MM.1S (cell line): ENCODE measurements around the gene ASH1L.
"Not testable (repeated sequence)": the region's sequence is repeated elsewhere in the genome, so short reads cannot be mapped to it uniquely, and the experiment has no call there.

Experiments
- DNase-seq: peaks from one replicate; pipeline ENCODE4 v3.0.0-alpha.2; 2015
- H2AFZ ChIP-seq: fragments of 300-600 bp; sonication (generic); 2 replicates; pipeline ENCODE4 v1.6.0; 2016; ENCODE audit warnings: antibody characterized with exemption, low read length
- H3F3A ChIP-seq: fragments of 300-600 bp; sonication (generic); 2 replicates; pipeline ENCODE4 v1.6.1; 2016; ENCODE audit warnings: mild to moderate bottlenecking, antibody characterized with exemption, low read length, moderate library complexity, mixed read lengths; ENCODE audit not compliant: insufficient read depth
- H3K27ac ChIP-seq: fragments of 300-600 bp; sonication (generic); 2 replicates; pipeline ENCODE4 v1.5.1; 2016; ENCODE audit warnings: mild to moderate bottlenecking, low read length
- H3K27me3 ChIP-seq: fragments of 300-600 bp; sonication (generic); replicated peaks from 2 replicates; pipeline ENCODE4 v1.6.0; 2016; ENCODE audit warnings: low read length; ENCODE audit not compliant: insufficient read depth
- H3K36me3 ChIP-seq: fragments of 300-600 bp; sonication (generic); replicated peaks from 2 replicates; pipeline ENCODE4 v1.6.1; 2016; ENCODE audit warnings: mild to moderate bottlenecking, low read length, mixed read lengths; ENCODE audit not compliant: insufficient read depth
- H3K4me1 ChIP-seq: fragments of 300-600 bp; sonication (generic); 2 replicates; pipeline ENCODE4 v1.6.1; 2016; ENCODE audit warnings: low read length, mixed read lengths
- H3K4me2 ChIP-seq: fragments of 300-600 bp; sonication (generic); 2 replicates; pipeline ENCODE4 v1.6.0; 2016; ENCODE audit warnings: low read depth, low read length
- H3K4me3 ChIP-seq: fragments of 300-600 bp; sonication (generic); 2 replicates; pipeline ENCODE4 v1.5.1; 2016; ENCODE audit warnings: low read length, mixed read lengths
- H3K79me2 ChIP-seq: fragments of 300-600 bp; sonication (generic); 2 replicates; pipeline ENCODE4 v1.6.1; 2016; ENCODE audit warnings: mixed run types, low read length, mixed read lengths
- H3K9ac ChIP-seq: fragments of 300-600 bp; sonication (generic); 2 replicates; pipeline ENCODE4 v1.6.1; 2016; ENCODE audit warnings: low read length, mixed read lengths
- H3K9me2 ChIP-seq: fragments of 300-600 bp; sonication (generic); replicated peaks from 2 replicates; pipeline ENCODE4 v1.6.1; 2016; ENCODE audit warnings: mild to moderate bottlenecking, low read length, mixed read lengths; ENCODE audit not compliant: insufficient read depth
- H3K9me3 ChIP-seq: fragments of 300-600 bp; sonication (generic); replicated peaks from 2 replicates; pipeline ENCODE4 v1.6.1; 2016; ENCODE audit warnings: mild to moderate bottlenecking, low read length, mixed read lengths; ENCODE audit not compliant: insufficient read depth
- H4K20me1 ChIP-seq: fragments of 300-600 bp; sonication (generic); 2 replicates; pipeline ENCODE4 v1.6.1; 2016; ENCODE audit warnings: mild to moderate bottlenecking, low read length, moderate library complexity, mixed read lengths; ENCODE audit not compliant: insufficient read depth
- CTCF ChIP-seq: fragments of 300-600 bp; sonication (generic); IDR thresholded peaks from 2 replicates; pipeline ENCODE4 v1.5.1; 2016; ENCODE audit warnings: antibody characterized with exemption, low read length, mixed read lengths
- EZH2 ChIP-seq: fragments of 300-600 bp; sonication (generic); optimal IDR thresholded peaks from 2 replicates; pipeline ENCODE3; 2017; ENCODE audit warnings: low read depth, mild to moderate bottlenecking, antibody characterized with exemption, low read length, mixed read lengths
- EZH2phosphoT487 ChIP-seq: fragments of 300-600 bp; sonication (generic); IDR thresholded peaks from 2 replicates; pipeline ENCODE4 v1.6.1; 2018; ENCODE audit warnings: antibody characterized with exemption, low read length

Gene ASH1L

GRCh38 chr1:155608888-155609225, 46.3 kb upstream of the ASH1L start:
- Histone ChIP-seq H3K36me3 (no peaks in the 10 kb centered on the region), H3K27ac (no peak overlapping the region), H3K4me3 (no peak overlapping the region), H3K9me3 (no peaks in the 10 kb centered on the region), H3K4me2 (no peak overlapping the region), H3K9ac (no peak overlapping the region), H4K20me1 (no peaks in the 10 kb centered on the region), H3K9me2 (no peaks in the 10 kb centered on the region), H3K4me1 (no peaks in the 10 kb centered on the region), H2AFZ (no peak overlapping the region), H3F3A (0 out of 2 replicates have a peak, but pooled peaks cover 11% of the 10 kb centered on the region), H3K27me3 (no peaks in the 10 kb centered on the region; the same call in 1 of the 2 replicates), H3K79me2 (peaks cover 3% of the 10 kb centered on the region; the same call in 1 of the 2 replicates)
- TF ChIP-seq CTCF (no peak), EZH2 (no peak)
- no peak for DNase-seq

GRCh38 chr1:155607708-155608107, 45.1 kb upstream of the ASH1L start:
- no peaks in the 10 kb centered on the region for H3K4me1 ChIP-seq
- H3K79me2 ChIP-seq = peaks cover 3% of the 10 kb centered on the region; the same call in 1 of the 2 replicates
- H3K9ac ChIP-seq = no peak overlapping the region
- H3F3A ChIP-seq = 0 out of 2 replicates have a peak, but pooled peaks cover 11% of the 10 kb centered on the region
- no peaks in the 10 kb centered on the region; the same call in 1 of the 2 replicates for H3K27me3 ChIP-seq
- no peaks in the 10 kb centered on the region for H3K9me3 ChIP-seq
- no peaks in the 10 kb centered on the region for H4K20me1 ChIP-seq
- H3K4me2 ChIP-seq = no peak overlapping the region
- H3K4me3 ChIP-seq = no peak overlapping the region
- H3K27ac ChIP-seq = no peak overlapping the region
- H3K9me2 ChIP-seq = no peaks in the 10 kb centered on the region
- no peak overlapping the region for H2AFZ ChIP-seq
- H3K36me3 ChIP-seq = no peaks in the 10 kb centered on the region
- DNase-seq = peak; percentile 18
- TF ChIP-seq CTCF = no peak
- no peak for TF ChIP-seq EZH2

GRCh38 chr1:155599828-155600572, 37.4 kb upstream of the ASH1L start:
- not testable (repeated sequence) for H3K79me2 ChIP-seq, DNase-seq, H2AFZ ChIP-seq, H3K9me3 ChIP-seq, H3K9ac ChIP-seq, H3F3A ChIP-seq, H3K36me3 ChIP-seq, H3K27me3 ChIP-seq, H3K4me2 ChIP-seq, H3K4me3 ChIP-seq, H3K27ac ChIP-seq, H3K9me2 ChIP-seq, H3K4me1 ChIP-seq, H4K20me1 ChIP-seq

GRCh38 chr1:155598842-155599331, 36.3 kb upstream of the ASH1L start:
- no peaks in the 10 kb centered on the region for H4K20me1 ChIP-seq
- no peak overlapping the region for H3K4me2 ChIP-seq
- H3K9me2 ChIP-seq = no peaks in the 10 kb centered on the region
- H3K4me3 ChIP-seq = no peak overlapping the region
- DNase-seq = no peak
- H2AFZ ChIP-seq = no peak overlapping the region
- no peaks in the 10 kb centered on the region for H3K4me1 ChIP-seq
- H3F3A ChIP-seq = no peaks in the 10 kb centered on the region
- no peaks in the 10 kb centered on the region for H3K27me3 ChIP-seq
- H3K79me2 ChIP-seq = no peaks in the 10 kb centered on the region
- H3K36me3 ChIP-seq = no peaks in the 10 kb centered on the region
- TF ChIP-seq CTCF (no peak), EZH2 (no peak), EZH2phosphoT487 (no peak)
- no peaks in the 10 kb centered on the region for H3K9me3 ChIP-seq
- H3K27ac ChIP-seq = no peak overlapping the region
- H3K9ac ChIP-seq = no peak overlapping the region
